RCC 7860 (cell line): ENCODE data around the gene MYRIP.
"Not testable (repeated sequence)": the region's sequence is repeated elsewhere in the genome, so short reads cannot be mapped to it uniquely, and the experiment has no call there.

Experiments
- DNase-seq: peaks from one replicate; pipeline ENCODE4 v3.0.0-alpha.2; 2015; ENCODE audit warnings: low spot score
- FAIRE-seq: peaks from 2 replicates; lab custom pipeline; 2012; peaks lifted over from hg19 to GRCh38; lab: Jason Lieb, UNC

The MYRIP gene

GRCh38 chr3:40077139-40077538, 267.7 kb downstream of the MYRIP start:
- not testable (repeated sequence) for DNase-seq, FAIRE-seq

- not testable (repeated sequence) for FAIRE-seq, DNase-seq
Measured at GRCh38 chr3:40077828-40078492, 268.6 kb downstream of the MYRIP start.

GRCh38 chr3:40078590-40078989, 269.2 kb downstream of the MYRIP start:
- no peak for FAIRE-seq
- no peak for DNase-seq

- FAIRE-seq (no peak), DNase-seq (no peak)
Measured at GRCh38 chr3:40079203-40079846, 269.9 kb downstream of the MYRIP start.

GRCh38 chr3:40079847-40080240, 270.4 kb downstream of the MYRIP start:
- DNase-seq (no peak), FAIRE-seq (no peak)

- FAIRE-seq (no peak), DNase-seq (no peak)
Measured at GRCh38 chr3:40083066-40083465, 273.7 kb downstream of the MYRIP start.

GRCh38 chr3:40084424-40084823, 275.0 kb downstream of the MYRIP start:
- not testable (repeated sequence) for FAIRE-seq, DNase-seq

GRCh38 chr3:40086890-40087883, 277.8 kb downstream of the MYRIP start:
- DNase-seq (no peak), FAIRE-seq (no peak)

- FAIRE-seq (no peak), DNase-seq (no peak)
Measured at GRCh38 chr3:40088527-40089170, 279.2 kb downstream of the MYRIP start.

- FAIRE-seq: no peak
- DNase-seq: no peak
Measured at GRCh38 chr3:40096661-40097111, 287.3 kb downstream of the MYRIP start.

- DNase-seq: peak; percentile 31
- no peak for FAIRE-seq
Measured at GRCh38 chr3:40097131-40098117, 288.0 kb downstream of the MYRIP start.

- DNase-seq (no peak), FAIRE-seq (no peak)
Measured at GRCh38 chr3:40098261-40098759, 288.9 kb downstream of the MYRIP start.

- DNase-seq: no peak
- FAIRE-seq: no peak
Measured at GRCh38 chr3:40099871-40100270, 290.5 kb downstream of the MYRIP start.

- DNase-seq: no peak
- FAIRE-seq: no peak
Measured at GRCh38 chr3:40102182-40102581, 292.8 kb downstream of the MYRIP start.

- DNase-seq: no peak
- no peak for FAIRE-seq
Measured at GRCh38 chr3:40103829-40104228, 294.4 kb downstream of the MYRIP start.

- DNase-seq (no peak), FAIRE-seq (no peak)
Measured at GRCh38 chr3:40104441-40104840, 295.0 kb downstream of the MYRIP start.

- DNase-seq: no peak
- no peak for FAIRE-seq
Measured at GRCh38 chr3:40108643-40109042, 299.2 kb downstream of the MYRIP start.

GRCh38 chr3:40109641-40110490, 300.5 kb downstream of the MYRIP start:
- DNase-seq (no peak), FAIRE-seq (no peak)
